Posterior vena cava (tissue), 2 donors: ENCODE data around the gene ANKS4B. TPM values are rescaled to one million over a fixed set of nuclear protein-coding genes. Genes with fewer than 3 reads are reported as not detected.
"Not testable (repeated sequence)": the region's sequence is repeated elsewhere in the genome, so short reads cannot be mapped to it uniquely, and the experiment has no call there.

Experiments
- DNase-seq: peaks from one replicate; pipeline ENCODE4 v3.0.0-alpha.2; 2020; ENCODE audit warnings: low spot score
- intact Hi-C, 2 donors: fragments of 100-400 bp; cut with DNase I; formaldehyde crosslinking; loops; one replicate each; pipeline versions ENCODE4 v1.14.1 to v1.14.2; 2022 to 2023
- long read RNA-seq, 2 donors: library from polyadenylated mRNA; unstranded; transcript quantifications; one replicate each; pipeline ENCODE4 v2.0.0, GENCODE V29; 2020 to 2021
- total RNA-seq, 2 donors: library from RNA; stranded (reverse); fragmentation: NEBNext Ultra II Directional; extraction: Animal tissue kit (Norgen Biotek cat#: 25700); gene quantifications; one replicate each; pipeline ENCODE4 v1.2.1, GENCODE V29; 2021
- donor health status: DM: yes; HTN: yes; CAD: no.
- donor health status: DM: yes; HTN: yes; CAD: no.

Gene ANKS4B, protein sequence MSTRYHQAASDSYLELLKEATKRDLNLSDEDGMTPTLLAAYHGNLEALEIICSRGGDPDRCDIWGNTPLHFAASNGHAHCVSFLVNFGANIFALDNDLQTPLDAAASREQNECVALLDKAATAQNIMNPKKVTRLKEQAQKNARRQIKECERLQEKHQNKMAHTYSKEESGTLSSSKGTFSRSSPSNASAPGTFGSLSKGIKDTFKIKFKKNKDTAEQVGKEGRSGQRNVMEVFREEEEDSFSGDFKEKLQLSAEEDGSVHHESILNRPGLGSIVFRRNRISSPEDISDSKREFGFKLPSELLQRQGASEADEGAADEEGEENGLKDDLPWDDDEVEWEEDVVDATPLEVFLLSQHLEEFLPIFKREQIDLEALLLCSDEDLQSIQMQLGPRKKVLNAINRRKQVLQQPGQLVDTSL
- not detected for total RNA-seq
- long read RNA-seq, donor 1: 0 reads
- long read RNA-seq, donor 2: 0 reads

DNA sequence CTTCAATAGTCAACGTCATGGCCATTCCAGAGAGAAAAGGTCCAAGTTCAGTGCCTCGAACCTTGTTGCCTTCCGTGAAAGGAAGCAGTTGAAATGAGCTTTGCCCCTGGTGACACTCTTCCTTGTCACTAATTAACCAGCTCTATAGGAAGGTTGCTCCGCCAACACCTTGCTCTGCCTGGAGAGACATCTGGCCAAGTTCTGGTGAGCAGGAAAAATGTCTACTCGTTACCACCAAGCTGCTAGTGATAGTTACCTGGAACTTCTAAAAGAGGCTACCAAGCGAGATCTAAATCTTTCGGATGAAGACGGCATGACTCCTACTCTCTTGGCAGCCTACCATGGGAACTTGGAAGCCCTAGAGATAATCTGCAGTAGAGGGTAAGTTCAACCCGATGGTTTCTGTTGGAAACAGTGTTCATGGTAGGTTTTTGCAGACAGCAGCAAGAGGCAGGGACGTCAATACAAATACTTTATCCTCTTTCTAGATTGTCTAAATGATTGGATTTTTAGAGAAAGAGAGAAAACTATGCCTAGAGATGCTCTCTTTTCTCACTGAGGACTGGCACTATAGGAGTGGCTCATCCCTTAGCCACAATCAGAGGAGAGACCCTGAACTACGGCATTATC lies at the start of gene ANKS4B:
ANKS4B (plus strand) TSS at position 179 of the 630 bp plus-strand sequence; CDS start at position 218, 39 bp downstream.
- intact Hi-C loops: no loop called here
- no peak for DNase-seq

DNA sequence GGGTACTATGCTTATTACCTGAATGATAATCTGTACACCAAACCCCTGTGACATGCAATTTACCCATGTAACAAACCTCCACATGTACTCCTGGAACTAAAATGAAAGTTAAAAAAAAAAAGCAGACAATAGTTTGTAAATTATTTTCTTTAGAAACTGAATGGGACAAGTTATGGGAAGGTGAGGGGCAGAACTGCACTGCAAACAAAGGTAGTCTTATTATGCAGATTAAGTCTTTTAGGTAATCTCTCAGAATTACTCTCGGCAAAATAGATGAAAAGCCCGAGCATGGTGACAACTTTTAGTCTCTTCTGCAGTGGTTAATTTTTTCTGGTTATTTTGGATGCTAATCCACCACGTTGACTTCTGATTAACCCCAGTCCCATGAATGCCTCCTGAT lies 49.5 kb upstream of the ANKS4B start:
- no peak for DNase-seq
- intact Hi-C loops: loop anchor here in 1 of 2 donors (10.0 kb wide), 1 partner anchor 111 kb away; no protein-coding TSS in a partner anchor

DNA sequence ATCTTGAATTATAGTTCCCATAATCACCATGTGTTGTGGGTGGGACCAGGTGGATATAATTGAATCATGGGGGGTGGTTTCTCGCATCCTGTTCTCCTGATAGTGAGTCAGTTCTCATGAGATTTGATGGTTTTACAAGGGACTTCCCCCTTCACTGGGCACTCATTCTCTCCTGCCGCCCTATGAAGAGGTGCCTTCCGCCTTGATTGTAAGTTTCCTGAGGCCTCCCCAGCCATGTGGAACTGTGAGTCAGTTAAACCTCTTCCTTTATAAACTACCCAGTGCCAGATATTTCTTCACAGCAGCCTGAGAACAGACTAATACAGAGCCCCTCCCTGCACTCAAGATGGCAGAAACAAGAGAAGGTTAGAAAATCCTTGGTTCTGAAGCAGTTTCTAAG lies 48.7 kb upstream of the ANKS4B start:
- intact Hi-C loops: loop anchor here (5.0 to 10.0 kb wide), 2 partner anchors 110 to 117 kb away; no protein-coding TSS in a partner anchor
- DNase-seq: no peak

DNA sequence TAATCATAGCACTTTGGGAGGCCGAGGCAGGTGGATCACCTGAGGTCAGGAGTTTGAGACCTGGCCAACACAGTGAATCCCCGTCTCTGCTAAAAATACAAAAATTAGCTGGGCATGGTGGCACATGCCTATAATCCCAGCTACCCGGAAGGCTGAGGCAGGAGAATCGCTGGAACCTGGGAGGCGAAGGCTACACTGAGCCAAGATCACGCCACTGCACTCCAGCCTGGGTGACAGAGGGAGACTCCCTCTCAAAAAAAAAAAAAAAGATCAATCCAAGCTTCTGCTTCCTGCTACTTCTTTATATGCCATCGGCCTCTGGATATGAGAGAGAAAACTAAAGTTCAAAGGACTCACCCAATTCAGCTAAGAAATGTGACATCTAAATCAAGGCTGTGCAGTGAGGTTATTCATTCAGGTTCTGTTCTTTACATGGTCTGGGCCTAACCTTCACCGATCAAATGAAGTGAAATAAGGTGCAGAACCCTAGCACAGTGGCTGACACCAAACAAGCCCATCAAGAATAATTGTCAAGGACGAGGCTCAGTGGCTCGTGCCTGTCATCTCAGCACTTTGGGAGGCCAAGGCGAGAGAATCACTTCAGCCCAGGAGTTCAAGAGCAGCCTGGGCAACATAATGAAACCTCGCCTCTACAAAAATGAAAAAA lies 47.7 kb upstream of the ANKS4B start:
- intact Hi-C loops: loop anchor here (5.0 to 10.0 kb wide), 2 partner anchors 109 to 117 kb away; no protein-coding TSS in a partner anchor
- DNase-seq: no peak

DNA sequence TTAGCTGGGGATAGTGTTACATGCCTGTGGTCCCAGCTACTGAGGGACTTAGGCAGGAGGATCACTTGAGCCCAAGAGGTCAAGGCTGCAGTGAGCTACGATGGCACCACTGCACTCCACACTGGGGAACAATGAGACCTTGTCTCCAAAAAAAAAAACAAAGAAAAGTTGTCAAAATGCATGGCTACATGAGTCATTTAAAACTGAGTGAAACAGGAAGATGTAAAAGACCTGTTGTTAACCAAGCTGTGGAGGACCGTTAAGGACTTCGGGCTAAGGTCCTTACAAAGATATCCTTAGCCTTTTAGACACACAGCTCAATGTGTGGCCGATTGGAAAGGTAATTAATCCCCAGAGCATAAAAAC lies 47.2 kb upstream of the ANKS4B start:
- DNase-seq: no peak
- intact Hi-C loops: loop anchor here (5.0 to 10.0 kb wide), 2 partner anchors 108 to 116 kb away; no protein-coding TSS in a partner anchor

DNA sequence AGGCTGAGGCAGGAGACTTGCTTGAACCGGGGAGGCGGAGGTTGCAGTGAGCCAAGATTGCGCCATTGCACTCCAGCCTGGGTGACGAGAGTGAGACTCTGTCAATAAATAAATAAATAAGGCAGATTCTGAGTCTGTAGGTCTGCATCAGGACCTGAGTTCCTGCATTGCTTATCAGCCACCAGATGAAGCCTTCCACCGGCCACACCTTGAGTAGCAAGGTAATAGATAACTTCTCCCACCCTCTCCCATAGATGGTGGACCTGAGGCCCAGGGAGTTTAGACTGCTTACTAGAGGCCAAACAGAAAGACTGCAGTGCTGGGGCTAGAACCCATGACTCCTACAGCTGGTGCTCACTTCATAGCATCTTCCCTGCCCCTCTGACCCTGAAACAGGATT lies 44.2 kb upstream of the ANKS4B start:
- intact Hi-C loops: loop anchor here (5.0 to 10.0 kb wide), 2 partner anchors 105 to 113 kb away; no protein-coding TSS in a partner anchor
- DNase-seq: no peak

DNA sequence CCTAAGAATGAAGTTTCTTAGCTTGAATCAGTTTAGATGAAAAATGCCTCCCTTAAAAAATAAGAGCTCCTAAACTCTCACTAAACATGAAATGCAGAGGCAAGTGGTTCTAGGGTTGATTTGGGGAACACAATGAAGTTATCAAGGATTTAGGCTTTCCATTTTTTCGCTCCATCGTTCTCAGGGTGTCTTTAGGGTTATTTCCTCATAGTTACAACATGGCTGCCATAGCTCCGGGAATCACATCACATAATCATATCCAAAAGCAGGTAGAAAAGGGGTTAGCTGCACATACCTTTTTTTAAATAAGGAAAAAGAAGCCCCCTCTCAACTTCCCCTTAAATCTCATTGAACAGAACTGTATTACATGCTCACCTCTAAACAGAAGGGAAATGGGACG lies 43.5 kb upstream of the ANKS4B start:
- intact Hi-C loops: no loop called here
- DNase-seq: no peak

DNA sequence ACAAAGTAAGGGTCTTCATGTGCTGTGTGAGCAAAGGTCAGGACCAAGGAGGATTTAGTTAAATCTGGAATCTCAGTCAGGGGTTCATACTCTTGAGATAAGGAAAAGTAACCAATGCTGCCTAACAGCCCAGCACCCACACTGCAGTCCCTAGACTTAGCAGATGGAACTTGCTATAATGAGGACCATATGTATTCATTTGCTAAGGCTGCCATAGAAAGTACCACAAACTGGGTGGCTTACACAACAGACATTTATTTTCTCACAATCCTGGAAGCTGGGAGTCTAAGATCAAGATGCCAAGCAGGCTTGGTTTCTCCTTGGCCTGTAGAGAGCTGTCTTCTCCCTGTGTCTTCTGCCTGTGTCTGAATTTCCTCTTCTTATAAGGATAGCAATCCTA lies 42.9 kb upstream of the ANKS4B start:
- intact Hi-C loops: no loop called here
- no peak for DNase-seq

DNA sequence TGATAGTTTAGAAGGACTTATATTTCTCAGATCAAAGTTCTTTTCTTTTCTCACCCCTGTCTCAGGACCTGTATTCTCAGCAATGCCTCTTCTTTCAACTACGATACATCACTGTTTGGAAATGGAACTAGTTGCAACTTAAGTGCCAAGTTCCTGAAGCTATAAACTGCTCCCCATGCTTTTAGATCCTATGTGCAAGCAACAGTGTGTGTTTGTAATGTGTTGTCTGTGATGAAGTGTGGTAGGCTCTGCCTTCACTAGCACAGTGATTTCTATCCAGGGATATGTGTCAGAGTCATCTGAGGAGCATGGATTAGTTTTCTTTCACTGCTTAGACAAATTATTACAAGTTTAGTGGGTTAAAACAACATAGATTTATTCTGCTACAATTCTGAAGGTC lies 40.5 kb upstream of the ANKS4B start:
- DNase-seq: no peak
- intact Hi-C loops: no loop called here

DNA sequence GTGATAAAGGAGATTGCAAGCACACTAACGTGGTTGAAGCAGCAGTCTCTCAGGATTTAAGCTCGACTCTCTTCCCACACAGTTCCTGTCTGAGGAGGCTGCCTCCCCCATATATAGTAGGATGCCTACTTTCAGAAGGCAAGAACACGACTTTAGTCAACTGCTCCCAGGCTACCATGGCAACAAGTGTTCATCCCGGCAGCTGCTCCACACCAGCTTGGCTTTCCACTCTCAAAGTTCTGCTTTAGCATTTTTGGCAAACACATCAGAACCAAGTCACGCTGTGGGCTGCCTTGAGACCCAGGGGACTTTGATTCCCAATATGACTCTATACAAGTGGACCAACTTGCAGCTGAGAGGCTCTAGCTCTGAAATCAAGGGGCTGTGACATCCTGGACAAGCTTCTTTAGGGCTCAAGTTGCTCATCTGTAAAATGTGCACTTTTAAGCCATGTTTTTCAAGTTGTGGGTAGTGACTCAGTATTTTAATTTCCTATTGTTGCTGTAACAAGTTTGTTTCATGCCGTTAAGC lies 38.7 kb upstream of the ANKS4B start:
- intact Hi-C loops: no loop called here
- no peak for DNase-seq

DNA sequence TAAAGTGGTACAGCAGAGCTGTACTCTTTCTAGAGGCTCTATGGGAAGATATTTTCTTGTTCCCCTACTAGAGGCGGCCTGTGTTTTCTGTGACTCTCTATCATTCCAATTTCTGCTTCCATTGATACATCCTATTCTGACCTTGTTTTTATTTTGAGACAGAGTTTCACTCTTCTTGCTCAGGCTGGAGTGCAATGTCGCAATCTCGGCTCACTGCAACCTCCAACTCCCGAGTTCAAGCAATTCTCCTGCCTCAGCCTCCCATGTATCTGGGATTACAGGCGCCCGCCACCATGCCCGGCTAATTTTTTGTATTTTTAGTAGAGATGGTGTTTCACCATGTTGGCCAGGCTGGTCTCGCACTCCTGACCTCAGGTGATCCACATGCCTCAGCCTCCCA lies 38.2 kb upstream of the ANKS4B start:
- DNase-seq, intact Hi-C loops: not testable (repeated sequence)

DNA sequence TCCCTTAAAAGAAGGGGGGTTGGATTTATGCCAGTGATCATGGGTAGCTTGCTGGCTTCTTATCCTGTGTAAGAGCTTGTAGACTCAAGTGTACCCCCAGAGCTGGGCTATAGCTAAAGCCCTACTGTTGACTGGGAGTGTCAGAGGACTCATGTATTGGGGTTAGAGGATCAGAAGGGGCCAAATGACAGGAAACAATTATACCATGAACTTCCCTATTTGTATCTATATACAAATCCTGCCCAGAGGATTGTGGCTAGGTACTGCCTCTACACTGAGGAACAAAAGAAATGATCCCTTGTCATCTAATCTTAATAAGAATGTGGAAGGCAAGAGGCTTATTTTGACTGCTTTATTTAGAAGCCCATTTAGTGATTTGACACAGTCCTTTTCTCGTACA lies 36.4 kb upstream of the ANKS4B start:
- intact Hi-C loops: no loop called here
- DNase-seq: no peak

DNA sequence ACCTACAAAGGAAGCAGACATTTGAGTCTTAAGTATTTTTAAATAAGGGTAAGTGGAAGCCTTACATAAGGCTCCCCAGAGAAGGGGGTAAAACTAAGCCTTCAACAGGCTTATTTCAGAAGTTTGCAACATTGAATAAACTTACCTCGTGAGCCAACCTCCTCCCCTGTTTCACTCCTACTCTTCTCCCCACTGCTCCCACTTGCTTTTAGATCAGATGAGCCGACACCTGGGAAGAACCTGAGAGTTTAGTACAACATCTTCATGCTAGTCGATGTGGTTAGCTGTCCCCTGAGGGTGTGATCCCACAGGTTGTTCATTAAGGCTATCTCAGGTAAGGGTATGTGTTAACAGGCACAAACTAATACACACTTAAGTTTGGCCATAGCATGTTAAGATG lies 35.9 kb upstream of the ANKS4B start:
- DNase-seq: no peak
- intact Hi-C loops: no loop called here

DNA sequence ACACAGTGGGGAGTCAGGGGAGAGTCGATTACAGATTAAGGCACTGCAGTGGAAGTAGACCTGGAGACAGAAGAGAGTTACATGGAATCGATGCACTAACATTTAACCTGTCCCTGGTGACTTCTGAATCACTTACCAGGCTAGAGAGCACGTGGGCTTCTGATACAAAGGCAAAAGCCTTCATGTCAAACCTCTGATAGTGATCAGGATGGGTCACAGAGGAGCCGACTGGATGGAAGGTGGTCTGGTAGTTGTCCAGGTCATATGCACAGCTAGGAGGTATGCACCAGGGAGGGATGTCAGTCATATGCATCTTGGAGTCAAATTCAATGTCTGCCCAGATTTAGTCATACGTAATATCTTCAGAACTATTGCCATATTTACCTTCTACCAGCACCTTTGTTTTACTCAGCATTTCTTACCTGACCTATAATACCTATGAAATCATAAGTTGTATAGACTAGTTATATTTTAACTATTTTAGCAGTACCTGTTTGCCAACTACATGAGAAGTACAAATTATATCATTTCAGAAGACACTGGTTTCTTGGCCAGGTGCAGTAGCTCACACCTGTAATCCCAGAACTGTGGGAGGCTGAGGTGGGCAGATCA lies 33.8 kb upstream of the ANKS4B start:
- intact Hi-C loops: no loop called here

DNA sequence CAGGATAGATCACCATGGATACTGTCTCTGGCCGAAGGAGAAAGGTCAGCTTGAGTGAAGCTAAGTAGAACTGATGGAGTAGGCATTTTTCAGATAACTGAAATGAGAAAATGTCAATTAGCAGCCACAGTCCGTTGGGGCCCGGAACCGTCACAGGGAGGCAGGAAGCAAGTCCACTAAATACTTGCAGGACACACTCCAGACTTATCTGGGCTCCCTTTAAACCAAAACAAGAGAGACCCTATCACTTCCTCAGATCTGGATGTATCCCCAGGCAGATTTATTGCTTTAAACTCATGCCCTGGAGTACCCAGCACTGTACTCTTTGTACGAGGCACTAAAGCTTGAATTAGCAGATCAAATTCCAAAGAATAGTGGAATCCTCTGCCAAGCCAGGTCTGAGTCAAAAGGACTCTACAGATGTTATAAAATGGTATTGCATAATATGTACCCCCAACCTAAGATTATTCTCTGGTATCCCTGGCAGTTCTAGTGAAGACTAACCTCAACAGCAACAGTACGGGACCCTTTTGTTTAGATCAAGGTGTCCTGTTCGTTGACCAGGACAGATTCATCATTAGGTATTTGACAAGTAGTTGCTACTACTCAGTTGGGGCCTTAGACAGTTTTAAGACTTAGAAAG lies 30.2 kb upstream of the ANKS4B start:
- intact Hi-C loops: no loop called here
- DNase-seq: no peak

More for the DNA sequence above, 33.8 kb upstream of the ANKS4B start:
- DNase-seq: no peak

DNA sequence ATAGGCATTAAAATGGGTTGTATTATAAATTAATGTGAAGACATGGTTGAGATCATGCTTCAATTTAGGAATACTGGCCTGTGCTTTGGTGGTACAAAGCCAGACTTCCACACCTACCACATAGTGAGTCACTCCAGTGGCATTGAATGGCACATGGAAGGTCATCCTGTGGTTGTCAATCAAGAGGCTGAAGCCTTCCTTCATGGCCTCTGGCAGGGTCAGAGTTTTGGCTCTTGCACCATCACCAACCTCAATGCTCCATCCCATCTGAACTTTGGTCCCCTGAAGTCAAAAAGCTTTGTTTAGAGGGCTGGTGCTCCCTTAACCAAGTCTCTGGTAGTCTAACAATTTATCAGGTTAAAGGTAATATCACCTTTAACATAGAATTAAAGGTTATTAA lies 28.2 kb upstream of the ANKS4B start:
- intact Hi-C loops: no loop called here
- DNase-seq: no peak

DNA sequence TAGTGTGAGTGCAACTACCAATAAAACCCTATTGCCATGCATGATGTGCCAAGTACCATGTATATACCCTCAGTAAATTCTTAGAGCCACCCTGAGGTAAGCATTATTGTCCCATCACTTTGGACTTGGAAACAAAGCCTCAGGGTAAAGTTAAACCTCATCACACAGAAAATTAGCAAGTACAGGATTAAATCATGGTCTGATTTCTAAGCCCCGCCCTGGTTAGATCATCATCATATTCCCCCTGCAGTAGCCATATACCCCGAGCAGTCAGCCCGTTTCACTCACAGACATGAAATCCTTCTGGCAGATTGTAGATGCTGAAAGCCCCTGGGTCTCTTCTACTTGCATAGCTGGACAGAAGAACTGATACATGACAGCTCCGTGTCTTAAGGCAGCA lies 26.9 kb upstream of the ANKS4B start:
- no peak for DNase-seq
- intact Hi-C loops: no loop called here

DNA sequence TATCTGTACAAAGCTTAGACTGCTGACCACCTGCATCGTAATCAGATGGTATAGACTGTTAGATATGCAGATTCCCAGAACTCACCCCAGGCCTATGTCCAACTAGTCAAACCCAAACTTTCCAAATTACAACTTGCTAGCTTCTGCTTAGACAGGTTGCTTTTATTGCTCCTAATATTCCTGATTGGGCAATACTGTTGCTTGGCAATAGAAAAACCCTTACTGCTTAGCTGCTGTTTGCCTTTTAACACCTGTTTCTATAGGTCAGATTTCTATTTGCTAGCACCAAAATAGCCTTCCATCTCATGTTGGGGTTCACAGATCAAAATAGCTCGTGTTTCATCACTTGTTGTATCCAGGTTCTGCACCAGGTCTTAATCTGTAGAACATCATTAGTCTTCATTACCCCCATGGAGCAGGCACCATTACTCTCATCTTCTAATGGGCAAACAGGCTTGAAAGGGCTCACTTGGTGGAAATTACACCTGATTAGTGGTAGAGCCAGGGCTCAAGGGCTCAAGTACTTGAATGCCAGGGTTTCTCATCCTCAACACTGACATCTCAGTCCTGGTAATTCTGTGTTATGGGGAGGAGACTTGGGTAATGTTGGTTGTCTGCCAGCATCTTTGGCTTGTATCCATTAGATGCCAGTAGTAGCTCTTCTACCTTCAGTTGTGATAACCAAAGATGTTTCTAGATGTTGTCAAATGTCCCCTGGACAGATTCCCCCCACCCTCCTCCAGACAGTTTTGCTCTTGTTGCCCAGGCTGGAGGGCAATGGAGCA lies 24.9 kb upstream of the ANKS4B start:
- intact Hi-C loops: no loop called here
- DNase-seq: no peak
